Gastroesophageal sphincter (tissue), 4 donors: ENCODE measurements around the gene OPN1SW. TPM values are rescaled to one million over a fixed set of nuclear protein-coding genes. Genes with fewer than 3 reads are reported as not detected.
A peak's percentile ranks its signal among the peaks of the same experiment; 100 is the strongest.

ENCODE experiments used
- ATAC-seq: fragments of 150-250 bp; one replicate; pipeline ENCODE4 v1.9.1; 2016; ENCODE audit warnings: mild to moderate bottlenecking, moderate library complexity
- H3K27ac ChIP-seq, 4 donors: fragments of 200-600 bp; sonication (generic) in 3 of 4; 1 replicate in 3 of 4; 2 replicates in 1 of 4; pipeline ENCODE4 v1.5.1; 2016 to 2019
- H3K27me3 ChIP-seq: fragments of 200-600 bp; sonication (generic); one replicate; pipeline ENCODE4 v1.5.1; 2019
- H3K36me3 ChIP-seq, 2 donors: fragments of 200-600 bp; sonication (generic); one replicate each; pipeline ENCODE4 v1.5.1; 2019; ENCODE audit warnings: control low read depth in 1 of 2
- H3K4me1 ChIP-seq, 3 donors: fragments of 200-600 bp; sonication (generic); 1 replicate in 2 of 3; 2 replicates in 1 of 3; pipeline ENCODE4 v1.5.1; 2016 to 2019; ENCODE audit warnings: control low read depth in 2 of 3
- H3K4me3 ChIP-seq, 2 donors: fragments of 200-600 bp; sonication (generic); one replicate each; pipeline ENCODE4 v1.5.1; 2019; ENCODE audit warnings: mild to moderate bottlenecking in 1 of 2, moderate library complexity in 1 of 2
- H3K9me3 ChIP-seq, 3 donors: fragments of 200-600 bp; sonication (generic); one replicate each; pipeline ENCODE4 v1.5.1; 2017 to 2019; ENCODE audit warnings: control low read depth in 2 of 3
- CTCF ChIP-seq, 4 experiments: fragments of 200-600 bp in 2 of 4; fragments of 450-650 bp in 2 of 4; sonication (generic) in 1 of 4; IDR thresholded peaks; one replicate each; pipeline ENCODE4 v1.5.1; 2017 to 2019; ENCODE audit warnings: antibody characterized with exemption in 4 of 4, mild to moderate bottlenecking in 2 of 4, moderate library complexity in 2 of 4
- EP300 ChIP-seq: sonication (generic); formaldehyde crosslinking; IDR thresholded peaks from one replicate; pipeline ENCODE4 v1.6.1; 2017; ENCODE audit warnings: antibody characterized with exemption, mild to moderate bottlenecking
- POLR2A ChIP-seq, 2 donors: fragments of 450-650 bp; IDR thresholded peaks; one replicate each; pipeline ENCODE4 v1.6.1; 2017; ENCODE audit warnings: antibody characterized with exemption in 2 of 2, mild to moderate bottlenecking in 2 of 2, moderate library complexity in 1 of 2
- POLR2AphosphoS5 ChIP-seq: sonication (generic); formaldehyde crosslinking; IDR thresholded peaks from one replicate; pipeline ENCODE4 v1.6.1; 2017; ENCODE audit warnings: antibody characterized with exemption
- WGBS, 2 donors: methylation state at CpG; one replicate each; pipeline ENCODE4 v1.1.5; 2018; ENCODE audit warnings: low coverage in 1 of 2; 5-methylcytosine and 5-hydroxymethylcytosine counted together
- total RNA-seq, 4 donors: library from RNA; depleted of rRNA; stranded (reverse); fragments of >200 nt; gene quantifications; one replicate each; pipeline ENCODE4 v1.1.0, GENCODE V29; 2016

The OPN1SW gene
- total RNA-seq, 4 donors from 2014 or later, result not detected

GRCh38 chr7:128814499-128814898, 38.9 kb upstream of the OPN1SW start:
- ATAC-seq, result no peak
- no peaks in the 10 kb centered on the region for H3K4me1 ChIP-seq
- 40 to 86% methylated on average over 1 to 4 of the region's 6 CpGs for WGBS, 2 donors
- H3K27ac ChIP-seq, result no peak overlapping the region
- H3K9me3 ChIP-seq, result no peaks in the 10 kb centered on the region
- TF ChIP-seq CTCF (IDR thresholded peaks at IDR 0.05), result no peak
- no peak for TF ChIP-seq EP300
- no peak for TF ChIP-seq POLR2AphosphoS5
- no peak for TF ChIP-seq POLR2A (IDR thresholded peaks at IDR 0.05)
- H3K36me3 ChIP-seq, result peaks cover 0 to 14% of the 10 kb centered on the region in 2 donors
- H3K27me3 ChIP-seq, result no peaks in the 10 kb centered on the region
- no peak overlapping the region for H3K4me3 ChIP-seq

- no peaks in the 10 kb centered on the region for H3K9me3 ChIP-seq
- no peak overlapping the region for H3K27ac ChIP-seq
- 48 to 82% methylated on average over 3 to 5 of the region's 11 CpGs for WGBS, 2 donors
- no peaks in the 10 kb centered on the region for H3K27me3 ChIP-seq
- no peaks in the 10 kb centered on the region for H3K4me1 ChIP-seq
- peak; percentile 43 for ATAC-seq
- no peak for TF ChIP-seq CTCF (IDR thresholded peaks at IDR 0.05)
- TF ChIP-seq POLR2AphosphoS5, result no peak
- TF ChIP-seq EP300, result no peak
- no peak for TF ChIP-seq POLR2A (IDR thresholded peaks at IDR 0.05)
- peaks cover 0 to 32% of the 10 kb centered on the region in 2 donors for H3K36me3 ChIP-seq
- no peak overlapping the region for H3K4me3 ChIP-seq
These were observed 37.0 kb upstream of the OPN1SW start for GRCh38 chr7:128812514-128813168.

- H3K27ac ChIP-seq, result no peak overlapping the region
- TF ChIP-seq EP300 (no peak), CTCF (IDR thresholded peaks at IDR 0.05) (no peak), POLR2A (IDR thresholded peaks at IDR 0.05) (no peak), POLR2AphosphoS5 (no peak)
- H3K4me1 ChIP-seq, result no peaks in the 10 kb centered on the region
- ATAC-seq, result no peak
- peaks cover 0 to 40% of the 10 kb centered on the region in 2 donors for H3K36me3 ChIP-seq
- H3K27me3 ChIP-seq, result no peaks in the 10 kb centered on the region
- no peaks in the 10 kb centered on the region for H3K9me3 ChIP-seq
- no peak overlapping the region for H3K4me3 ChIP-seq
- WGBS, 2 donors, result 83 to 90% methylated on average over 4 to 7 of the region's 11 CpGs
These were observed 36.2 kb upstream of the OPN1SW start for GRCh38 chr7:128811631-128812430.

- ATAC-seq, result no peak
- no peaks in the 10 kb centered on the region for H3K9me3 ChIP-seq
- H3K27me3 ChIP-seq, result no peaks in the 10 kb centered on the region
- WGBS, 2 donors, result 95% methylated on average over 2 of the region's 3 CpGs; no CpG with 5 or more reads in 1 of the 2 donors
- no peaks in the 10 kb centered on the region for H3K4me1 ChIP-seq
- peaks cover 0 to 48% of the 10 kb centered on the region in 2 donors for H3K36me3 ChIP-seq
- H3K4me3 ChIP-seq, result no peak overlapping the region
- no peak for TF ChIP-seq POLR2A (IDR thresholded peaks at IDR 0.05)
- no peak for TF ChIP-seq POLR2AphosphoS5
- TF ChIP-seq EP300, result no peak
- no peak for TF ChIP-seq CTCF (IDR thresholded peaks at IDR 0.05)
- no peak overlapping the region for H3K27ac ChIP-seq
These were observed 35.4 kb upstream of the OPN1SW start for GRCh38 chr7:128810997-128811396.

- 63 to 90% methylated on average over 2 of the region's 2 CpGs for WGBS, 2 donors
- H3K9me3 ChIP-seq, result no peaks in the 10 kb centered on the region
- H3K36me3 ChIP-seq, result peaks cover 0 to 54% of the 10 kb centered on the region in 2 donors
- no peak for ATAC-seq
- H3K27me3 ChIP-seq, result no peaks in the 10 kb centered on the region
- no peak overlapping the region for H3K4me3 ChIP-seq
- no peak overlapping the region for H3K27ac ChIP-seq
- no peak for TF ChIP-seq POLR2AphosphoS5
- no peak for TF ChIP-seq EP300
- H3K4me1 ChIP-seq, result no peaks in the 10 kb centered on the region
These were observed 34.9 kb upstream of the OPN1SW start for GRCh38 chr7:128810473-128810872.
